Lower leg skin (tissue), 3 donors: ENCODE results near the gene TSEN54.

Experiments
- POLR2A ChIP-seq, 2 donors: fragments of 450-650 bp; IDR thresholded peaks; one replicate each; pipeline ENCODE4 v1.6.1; 2016 to 2017; ENCODE audit warnings: antibody characterized with exemption in 2 of 2, mild to moderate bottlenecking in 1 of 2, moderate library complexity in 1 of 2
- TF ChIP-seq, protein P1 (sequence below), 3 donors: fragments of 450-650 bp; IDR thresholded peaks; one replicate each; pipeline ENCODE4 v1.5.1; 2016; ENCODE audit warnings: antibody characterized with exemption in 3 of 3, mild to moderate bottlenecking in 3 of 3, moderate library complexity in 2 of 3

DNA sequence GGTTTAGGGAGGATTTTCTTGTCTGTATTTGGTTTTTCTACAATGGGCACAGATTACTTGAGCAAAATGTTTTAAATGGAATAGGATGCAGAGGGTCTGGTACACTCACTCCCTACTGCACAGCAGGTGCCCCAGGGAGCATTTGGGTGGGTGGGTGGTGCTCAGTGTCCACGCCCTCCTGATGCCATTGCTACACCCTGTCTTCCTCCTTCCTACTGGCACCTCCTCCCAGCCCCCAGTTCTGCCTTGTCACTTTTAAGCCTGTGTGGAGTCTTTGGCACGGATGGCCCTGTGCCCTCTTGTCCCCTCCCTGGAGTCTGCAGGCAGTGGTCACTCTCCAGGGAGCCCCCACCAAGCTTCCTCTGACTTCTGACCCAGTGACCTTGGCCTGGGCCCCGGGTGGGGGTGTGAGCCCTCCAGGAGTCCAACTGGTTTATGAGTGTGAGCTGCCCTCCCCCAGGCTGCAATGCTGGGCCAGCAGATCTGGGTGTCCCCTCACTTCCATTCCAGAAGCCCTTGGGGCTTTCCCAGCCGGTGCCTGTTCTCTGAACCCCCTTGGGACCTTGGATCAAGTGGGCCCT lies 24.7 kb downstream of the TSEN54 start:
- TF ChIP-seq, protein P1, sequence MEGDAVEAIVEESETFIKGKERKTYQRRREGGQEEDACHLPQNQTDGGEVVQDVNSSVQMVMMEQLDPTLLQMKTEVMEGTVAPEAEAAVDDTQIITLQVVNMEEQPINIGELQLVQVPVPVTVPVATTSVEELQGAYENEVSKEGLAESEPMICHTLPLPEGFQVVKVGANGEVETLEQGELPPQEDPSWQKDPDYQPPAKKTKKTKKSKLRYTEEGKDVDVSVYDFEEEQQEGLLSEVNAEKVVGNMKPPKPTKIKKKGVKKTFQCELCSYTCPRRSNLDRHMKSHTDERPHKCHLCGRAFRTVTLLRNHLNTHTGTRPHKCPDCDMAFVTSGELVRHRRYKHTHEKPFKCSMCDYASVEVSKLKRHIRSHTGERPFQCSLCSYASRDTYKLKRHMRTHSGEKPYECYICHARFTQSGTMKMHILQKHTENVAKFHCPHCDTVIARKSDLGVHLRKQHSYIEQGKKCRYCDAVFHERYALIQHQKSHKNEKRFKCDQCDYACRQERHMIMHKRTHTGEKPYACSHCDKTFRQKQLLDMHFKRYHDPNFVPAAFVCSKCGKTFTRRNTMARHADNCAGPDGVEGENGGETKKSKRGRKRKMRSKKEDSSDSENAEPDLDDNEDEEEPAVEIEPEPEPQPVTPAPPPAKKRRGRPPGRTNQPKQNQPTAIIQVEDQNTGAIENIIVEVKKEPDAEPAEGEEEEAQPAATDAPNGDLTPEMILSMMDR (IDR thresholded peaks at IDR 0.05) = no peak
- TF ChIP-seq POLR2A (IDR thresholded peaks at IDR 0.05) = no peak
